ENCODE results near the gene CMIP.

DNA sequence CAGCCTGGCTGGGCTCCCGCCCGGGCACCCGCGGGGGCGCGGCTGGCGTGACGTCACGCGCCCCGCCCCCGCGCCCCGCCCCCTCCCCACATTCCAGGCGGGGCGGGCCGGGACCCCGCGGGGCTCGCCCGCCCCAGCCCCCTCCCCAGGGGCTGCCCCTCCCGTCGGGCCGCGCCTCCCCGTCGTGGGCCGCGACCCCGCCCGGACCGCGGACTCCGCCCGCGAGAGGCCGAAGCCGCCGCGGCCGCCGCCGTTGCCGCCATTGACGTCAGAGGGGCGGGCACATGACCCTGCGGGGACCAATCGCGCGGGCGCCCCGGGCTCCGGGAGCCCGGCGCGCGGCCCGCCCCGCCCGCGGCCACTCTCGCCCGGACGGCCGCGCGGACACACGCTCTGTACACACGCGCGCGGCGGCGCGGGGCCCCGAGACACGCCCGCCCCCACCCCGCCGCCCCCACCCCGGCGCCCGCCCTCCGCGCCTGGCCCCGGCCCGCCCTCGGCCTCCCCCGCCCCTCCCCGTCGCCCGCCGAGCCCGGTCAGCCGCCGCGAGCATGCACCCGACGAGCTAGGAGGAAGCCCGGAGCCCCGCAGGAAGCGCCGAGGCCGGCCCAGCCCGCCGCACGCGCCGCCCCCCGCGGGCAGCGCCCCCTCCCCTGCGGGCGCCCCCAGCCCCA is at the start of gene CMIP:
- TF ChIP-seq GATA2 (IDR thresholded peaks at IDR 0.05; ENCODE audit: low read depth, low read length) = no peak
- TF ChIP-seq GATA3 (IDR thresholded peaks at IDR 0.05; ENCODE audit: low read depth, low read length) = no peak

Data from SH-SY5Y (cell line).